IPS DF 6.9 (cell line): Measurements from ENCODE around the gene SRSF10.
"Not testable (repeated sequence)": the region's sequence is repeated elsewhere in the genome, so short reads cannot be mapped to it uniquely, and the experiment has no call there.

Source experiments
- DNase-seq: peaks from one replicate; pipeline ENCODE4 v3.0.0-alpha.2; 2013; ENCODE audit warnings: low read depth, low spot score
- H3K27ac ChIP-seq: one replicate; pipeline ENCODE4 v1.5.1; 2013; ENCODE audit warnings: low read length, control low read depth
- H3K27me3 ChIP-seq: 2 replicates; pipeline ENCODE4 v1.6.1; 2013; ENCODE audit warnings: mild to moderate bottlenecking, low read length; ENCODE audit not compliant: control insufficient read depth, insufficient read depth
- H3K36me3 ChIP-seq: 2 replicates; pipeline ENCODE4 v1.6.1; 2013; ENCODE audit warnings: low read length; ENCODE audit not compliant: control insufficient read depth, insufficient read depth
- H3K4me1 ChIP-seq: 2 replicates; pipeline ENCODE4 v1.6.1; 2013; ENCODE audit warnings: low read length; ENCODE audit not compliant: control insufficient read depth, insufficient read depth
- H3K4me3 ChIP-seq: 2 replicates; pipeline ENCODE4 v1.5.1; 2013; ENCODE audit warnings: mild to moderate bottlenecking, low read length
- H3K9me3 ChIP-seq: 2 replicates; pipeline ENCODE4 v1.6.1; 2013; ENCODE audit warnings: low read length, inconsistent platforms; ENCODE audit not compliant: control insufficient read depth, insufficient read depth
- WGBS: extraction: QIAGEN DNeasy Blood & Tissue Kit; methylation state at CpG from one replicate; pipeline ENCODE4 v1.1.7; 2013; ENCODE audit warnings: mixed read lengths, missing lambda C conversion rate; ENCODE audit not compliant: insufficient read length, insufficient coverage; 5-methylcytosine and 5-hydroxymethylcytosine counted together

The SRSF10 gene

DNA sequence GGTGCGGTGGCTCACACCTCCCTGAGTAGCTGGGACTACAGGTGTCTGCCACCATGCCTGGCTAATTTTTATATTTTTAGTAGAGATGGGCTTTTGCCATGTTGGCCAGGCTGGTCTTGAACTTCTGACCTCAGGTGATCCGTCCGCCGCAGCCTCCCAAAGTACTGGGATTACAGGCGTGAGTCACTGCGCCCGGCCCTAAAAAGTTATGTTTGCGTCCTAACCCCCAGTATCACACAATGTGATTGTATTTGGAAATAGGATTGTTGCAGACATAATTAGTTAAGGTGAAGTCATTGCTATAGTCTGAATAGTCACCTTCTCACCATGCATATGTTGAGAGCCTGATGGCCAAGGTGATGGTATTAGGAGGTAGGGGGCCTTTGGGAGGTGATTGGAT lies 32.8 kb upstream of the SRSF10 start:
- H3K36me3 ChIP-seq, DNase-seq, H3K9me3 ChIP-seq, H3K4me3 ChIP-seq, H3K27me3 ChIP-seq, H3K27ac ChIP-seq, H3K4me1 ChIP-seq: not testable (repeated sequence)
- WGBS: no CpG with 5 or more reads among the region's 8 CpGs

GRCh38 chr1:24010650-24011049 lies 30.5 kb upstream of the SRSF10 start:
- 82% methylated on average over 2 of the region's 5 CpGs for WGBS
- Histone ChIP-seq H3K4me1 (no peaks in the 10 kb centered on the region), H3K36me3 (no peaks in the 10 kb centered on the region), H3K4me3 (no peak overlapping the region), H3K27me3 (no peaks in the 10 kb centered on the region), H3K27ac (no peak overlapping the region), H3K9me3 (no peaks in the 10 kb centered on the region)
- no peak for DNase-seq

DNA sequence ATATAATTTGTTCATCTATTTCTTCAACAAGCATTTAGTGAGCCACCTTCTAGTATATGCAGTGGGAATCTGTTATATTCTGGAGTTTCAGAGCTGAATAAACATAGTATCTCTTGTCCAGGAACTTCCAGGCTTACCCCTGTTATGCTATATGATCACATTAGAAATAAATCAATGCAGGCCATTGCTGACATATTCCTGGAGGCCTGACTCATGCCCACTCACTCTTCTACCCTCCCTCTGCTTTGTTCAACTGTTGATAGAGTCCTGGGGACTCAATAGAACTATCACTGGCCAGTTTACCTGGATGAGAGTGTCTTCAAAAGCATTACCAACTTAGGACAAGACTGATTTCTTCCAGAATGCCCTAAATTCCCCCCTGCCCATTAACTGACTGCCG lies 29.3 kb upstream of the SRSF10 start:
- no peaks in the 10 kb centered on the region for H3K4me1 ChIP-seq
- no CpG with 5 or more reads among the region's 1 CpG for WGBS
- H3K4me3 ChIP-seq: no peak overlapping the region
- H3K27me3 ChIP-seq: no peaks in the 10 kb centered on the region
- H3K36me3 ChIP-seq: no peaks in the 10 kb centered on the region
- no peak for DNase-seq
- H3K27ac ChIP-seq: no peak overlapping the region
- no peaks in the 10 kb centered on the region for H3K9me3 ChIP-seq

DNA sequence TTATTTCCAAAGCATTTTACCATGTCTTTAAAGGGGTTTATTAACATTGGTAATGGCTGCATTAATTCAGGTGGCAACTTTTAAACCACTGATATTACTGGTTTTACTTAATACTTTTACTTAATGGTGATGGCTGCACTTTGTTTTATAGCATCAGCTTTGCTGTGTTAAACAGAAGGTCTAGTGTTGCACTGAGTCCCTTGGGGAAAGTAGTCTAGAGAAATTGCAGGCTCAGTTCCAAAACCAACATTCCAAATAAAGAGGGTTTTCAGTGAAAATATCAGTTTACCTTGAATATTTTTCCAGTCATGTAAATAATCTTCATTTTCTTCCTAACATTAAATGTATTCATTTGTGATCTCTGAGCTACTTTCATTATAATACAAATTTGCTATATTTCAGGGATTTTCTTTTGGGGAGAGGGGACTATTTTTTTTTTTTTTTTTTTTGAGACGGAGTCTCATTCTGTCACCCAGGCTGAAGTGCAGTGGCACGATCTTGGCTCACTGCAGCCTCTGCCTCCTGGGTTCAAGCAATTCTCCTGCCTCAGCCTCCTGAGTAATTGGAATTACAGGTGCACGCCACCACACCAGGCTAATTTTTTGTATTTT lies 28.6 kb upstream of the SRSF10 start:
- H3K4me1 ChIP-seq, H3K27me3 ChIP-seq: not testable (repeated sequence)

GRCh38 chr1:24007079-24007478 lies 27.0 kb upstream of the SRSF10 start:
- Histone ChIP-seq H3K27me3 (no peaks in the 10 kb centered on the region), H3K4me1 (peaks cover 2% of the 10 kb centered on the region; the same call in 1 of the 2 replicates), H3K9me3 (no peaks in the 10 kb centered on the region), H3K27ac (no peak overlapping the region), H3K36me3 (no peaks in the 10 kb centered on the region), H3K4me3 (no peak overlapping the region)
- no peak for DNase-seq

More for the DNA sequence above, 28.6 kb upstream of the SRSF10 start:
- DNase-seq, H3K36me3 ChIP-seq, H3K9me3 ChIP-seq, H3K4me3 ChIP-seq, H3K27ac ChIP-seq: not testable (repeated sequence)
- WGBS: no CpG with 5 or more reads among the region's 3 CpGs

DNA sequence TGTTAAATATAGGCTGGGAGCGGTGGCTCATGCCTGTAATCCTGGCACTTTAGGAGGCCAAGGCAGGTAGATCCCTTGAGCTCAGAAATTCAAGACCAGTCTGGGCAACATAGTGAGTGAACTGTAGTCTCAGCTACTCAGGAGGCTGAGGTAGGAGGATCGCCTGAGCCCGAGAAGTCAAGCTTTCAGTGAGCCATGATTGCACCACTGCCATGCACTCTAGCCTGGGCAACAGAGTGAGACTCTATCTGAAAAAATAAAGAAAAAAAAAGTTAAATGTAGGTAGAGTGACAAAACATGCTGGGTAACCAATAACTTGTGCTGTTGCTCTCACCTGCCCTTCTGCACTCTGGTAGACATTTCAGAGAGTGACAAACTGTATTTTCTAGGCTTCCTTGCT lies 25.0 kb upstream of the SRSF10 start:
- no peak for DNase-seq
- Histone ChIP-seq H3K4me3 (no peak overlapping the region), H3K27me3 (no peaks in the 10 kb centered on the region), H3K9me3 (no peaks in the 10 kb centered on the region), H3K36me3 (no peaks in the 10 kb centered on the region), H3K4me1 (peaks cover 2% of the 10 kb centered on the region; the same call in 1 of the 2 replicates), H3K27ac (no peak overlapping the region)
- WGBS: no CpG with 5 or more reads among the region's 3 CpGs

GRCh38 chr1:24004132-24004531 lies 24.0 kb upstream of the SRSF10 start:
- no peaks in the 10 kb centered on the region for H3K9me3 ChIP-seq
- peaks cover 2% of the 10 kb centered on the region; the same call in 1 of the 2 replicates for H3K4me1 ChIP-seq
- H3K4me3 ChIP-seq: no peak overlapping the region
- H3K36me3 ChIP-seq: no peaks in the 10 kb centered on the region
- no CpG with 5 or more reads among the region's 5 CpGs for WGBS
- DNase-seq: no peak
- H3K27me3 ChIP-seq: no peaks in the 10 kb centered on the region
- H3K27ac ChIP-seq: no peak overlapping the region

DNA sequence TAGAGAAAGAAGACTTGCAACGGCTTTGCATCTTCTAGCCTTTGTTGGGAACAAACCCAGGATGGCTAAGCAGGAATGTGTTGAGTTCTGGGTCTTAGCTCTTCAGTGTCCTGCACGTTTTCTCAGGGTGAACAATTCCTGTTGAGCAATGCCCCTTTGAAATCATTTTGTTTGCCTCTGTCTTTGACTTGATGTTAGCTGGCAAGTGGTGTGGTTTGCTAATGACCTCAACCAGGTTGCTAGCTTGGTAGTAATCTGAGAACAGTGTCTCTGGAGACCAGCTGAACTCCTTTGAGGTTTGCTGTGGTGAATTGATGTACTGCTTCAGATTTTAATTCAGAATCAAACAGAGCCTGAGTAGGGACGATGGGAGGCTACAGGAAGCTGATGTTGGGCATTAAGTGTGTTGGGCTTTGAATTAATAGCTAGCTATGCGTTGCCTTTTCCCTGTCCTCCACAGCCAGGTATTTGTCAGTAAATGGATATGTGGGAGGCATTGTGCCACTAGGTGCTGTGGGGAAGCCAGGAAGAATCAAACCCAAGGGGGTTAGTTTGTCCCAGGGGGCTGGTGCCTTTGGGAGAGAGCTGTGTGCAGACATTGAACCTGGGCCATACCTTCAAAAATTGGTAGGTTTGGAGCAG lies 23.3 kb upstream of the SRSF10 start:
- H3K27ac ChIP-seq: no peak overlapping the region
- WGBS: no CpG with 5 or more reads among the region's 4 CpGs
- peaks cover 2% of the 10 kb centered on the region; the same call in 1 of the 2 replicates for H3K4me1 ChIP-seq
- no peaks in the 10 kb centered on the region for H3K27me3 ChIP-seq
- H3K36me3 ChIP-seq: no peaks in the 10 kb centered on the region
- H3K4me3 ChIP-seq: no peak overlapping the region
- no peaks in the 10 kb centered on the region for H3K9me3 ChIP-seq
- no peak for DNase-seq

DNA sequence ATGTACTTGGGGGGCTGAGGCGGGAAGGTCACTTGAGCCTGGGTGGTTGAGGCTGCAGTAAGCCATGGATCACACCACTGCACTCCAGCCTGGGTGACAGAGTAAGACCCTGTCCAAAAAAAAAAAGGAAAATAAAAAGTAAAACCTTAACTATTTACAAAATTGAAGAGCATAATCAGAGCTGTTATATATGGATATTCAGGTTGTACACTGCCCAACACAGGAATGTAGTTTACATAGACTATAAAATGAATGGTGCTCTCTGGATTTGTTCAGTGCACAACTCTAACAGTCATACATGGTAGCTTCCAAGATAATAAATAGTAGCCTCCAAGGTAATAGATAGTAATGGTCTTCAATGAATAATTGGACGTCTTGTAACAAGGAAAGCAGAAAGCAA lies 22.6 kb upstream of the SRSF10 start:
- Histone ChIP-seq H3K27ac (no peak overlapping the region), H3K9me3 (no peaks in the 10 kb centered on the region), H3K4me1 (peaks cover 2% of the 10 kb centered on the region; the same call in 1 of the 2 replicates), H3K4me3 (no peak overlapping the region), H3K27me3 (no peaks in the 10 kb centered on the region), H3K36me3 (no peaks in the 10 kb centered on the region)
- DNase-seq: no peak
- no CpG with 5 or more reads among the region's 2 CpGs for WGBS

GRCh38 chr1:23999156-23999671 lies 19.1 kb upstream of the SRSF10 start:
- no CpG with 5 or more reads among the region's 3 CpGs for WGBS
- Histone ChIP-seq H3K9me3 (no peaks in the 10 kb centered on the region), H3K27ac (no peak overlapping the region), H3K4me3 (no peak overlapping the region), H3K4me1 (peaks cover 2% of the 10 kb centered on the region; the same call in 1 of the 2 replicates), H3K27me3 (no peaks in the 10 kb centered on the region), H3K36me3 (no peaks in the 10 kb centered on the region)
- DNase-seq: no peak

DNA sequence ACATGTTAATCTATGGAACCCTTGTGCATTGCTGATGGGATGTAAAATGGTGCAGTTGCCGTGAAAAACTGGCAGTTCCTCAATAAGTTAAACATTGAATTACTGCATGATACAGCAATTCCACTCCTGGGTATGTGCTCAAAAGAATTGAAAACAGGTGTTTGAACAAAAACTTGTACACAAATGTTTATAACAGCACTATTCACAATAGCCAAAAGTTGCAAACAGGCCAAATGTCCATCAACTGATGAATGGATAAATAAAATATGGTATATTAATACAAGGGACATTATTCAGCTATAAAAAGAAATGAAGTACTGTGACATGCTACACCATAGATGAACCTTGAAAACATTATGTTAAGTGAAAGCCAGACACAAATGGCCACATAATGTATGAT lies 17.7 kb upstream of the SRSF10 start:
- no peak overlapping the region for H3K27ac ChIP-seq
- DNase-seq: no peak
- H3K4me3 ChIP-seq: no peak overlapping the region
- no peaks in the 10 kb centered on the region for H3K9me3 ChIP-seq
- no CpG with 5 or more reads among the region's 1 CpG for WGBS
- H3K36me3 ChIP-seq: no peaks in the 10 kb centered on the region
- H3K4me1 ChIP-seq: no peaks in the 10 kb centered on the region
- no peaks in the 10 kb centered on the region for H3K27me3 ChIP-seq
